ENCODE measurements around the gene CARMIL3.
"Not testable (repeated sequence)": the region's sequence is repeated elsewhere in the genome, so short reads cannot be mapped to it uniquely, and the experiment has no call there.

CARMIL3 gene

GRCh38 chr14:24051789-24052655, at the start of gene CARMIL3:
Gene CARMIL3 (plus strand): TSS chr14:24052009. CDS start chr14:24052154, 145 bp downstream.
- peak; percentile 39 for DNase-seq (ENCODE audit: low read depth)

DNA sequence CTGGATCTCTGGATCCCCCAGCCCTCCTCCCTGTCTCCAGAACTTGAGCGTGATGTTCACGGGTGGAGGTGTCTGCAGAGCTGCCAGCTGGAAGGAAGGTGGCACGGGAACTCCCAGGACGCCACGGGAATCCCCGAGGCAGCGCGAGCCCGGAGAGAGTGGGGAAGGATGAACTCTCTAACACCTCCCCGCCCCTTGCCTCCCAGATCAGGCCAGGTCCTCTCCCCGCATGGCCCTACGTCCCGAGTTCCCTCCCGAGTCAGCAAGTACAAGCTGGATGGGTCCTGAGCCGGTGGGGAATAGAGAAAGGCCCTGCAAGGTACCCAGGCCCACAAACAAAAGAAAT, 45.4 kb upstream of the CARMIL3 start:
- DNase-seq (ENCODE audit: low read depth), result not testable (repeated sequence)

GRCh38 chr14:24006817-24007652, 44.8 kb upstream of the CARMIL3 start:
- peak; percentile 46 for DNase-seq (ENCODE audit: low read depth)

GRCh38 chr14:24011051-24011450, 40.8 kb upstream of the CARMIL3 start:
- DNase-seq (ENCODE audit: low read depth), result no peak

- DNase-seq (ENCODE audit: low read depth), result not testable (repeated sequence)
These were observed 39.0 kb upstream of the CARMIL3 start for GRCh38 chr14:24012726-24013273.

- peak; percentile 33 for DNase-seq (ENCODE audit: low read depth)
These were observed 37.9 kb upstream of the CARMIL3 start for GRCh38 chr14:24013654-24014514.

DNA sequence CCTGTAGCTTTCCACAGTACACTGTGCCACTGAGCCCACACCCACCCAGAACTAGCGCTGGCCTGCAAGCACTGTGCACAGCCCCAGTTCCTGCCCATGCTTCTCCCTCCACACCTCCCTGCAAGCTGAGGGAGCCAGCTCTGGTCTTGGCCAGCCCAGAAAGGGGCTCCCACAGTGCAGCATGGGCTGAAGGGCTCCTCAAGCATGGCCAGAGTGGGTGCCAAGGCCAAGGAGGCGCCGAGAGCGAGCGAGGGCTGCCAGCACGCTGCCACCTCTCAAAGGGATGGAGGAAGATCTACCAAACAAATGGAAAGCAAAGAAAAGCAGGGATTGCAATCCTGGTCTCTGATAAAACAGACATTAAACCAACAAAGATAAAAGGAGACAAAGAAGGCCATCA, 36.1 kb upstream of the CARMIL3 start:
- not testable (repeated sequence) for DNase-seq (ENCODE audit: low read depth)

GRCh38 chr14:24018978-24019377, 32.8 kb upstream of the CARMIL3 start:
- DNase-seq (ENCODE audit: low read depth), result not testable (repeated sequence)

- not testable (repeated sequence) for DNase-seq (ENCODE audit: low read depth)
These were observed 31.9 kb upstream of the CARMIL3 start for GRCh38 chr14:24019944-24020343.

GRCh38 chr14:24020520-24020919, 31.3 kb upstream of the CARMIL3 start:
- not testable (repeated sequence) for DNase-seq (ENCODE audit: low read depth)

GRCh38 chr14:24024939-24025418, 26.8 kb upstream of the CARMIL3 start:
- DNase-seq (ENCODE audit: low read depth), result not testable (repeated sequence)

DNA sequence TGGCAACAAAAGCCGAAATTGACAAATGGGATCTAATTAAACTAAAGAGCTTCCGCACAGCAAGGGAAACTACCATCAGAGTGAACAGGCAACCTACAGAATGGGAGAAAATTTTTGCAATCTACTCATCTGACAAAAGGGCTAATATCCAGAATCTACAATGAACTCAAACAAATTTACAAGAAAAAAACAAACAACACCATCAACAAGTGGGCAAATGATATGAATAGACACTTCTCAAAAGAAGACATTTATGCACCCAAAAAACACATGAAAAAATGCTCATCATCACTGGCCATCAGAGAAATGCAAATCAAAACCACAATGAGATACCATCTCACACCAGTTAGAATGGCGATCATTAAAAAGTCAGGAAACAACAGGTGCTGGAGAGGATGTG, 22.1 kb upstream of the CARMIL3 start:
- DNase-seq (ENCODE audit: low read depth), result not testable (repeated sequence)

DNA sequence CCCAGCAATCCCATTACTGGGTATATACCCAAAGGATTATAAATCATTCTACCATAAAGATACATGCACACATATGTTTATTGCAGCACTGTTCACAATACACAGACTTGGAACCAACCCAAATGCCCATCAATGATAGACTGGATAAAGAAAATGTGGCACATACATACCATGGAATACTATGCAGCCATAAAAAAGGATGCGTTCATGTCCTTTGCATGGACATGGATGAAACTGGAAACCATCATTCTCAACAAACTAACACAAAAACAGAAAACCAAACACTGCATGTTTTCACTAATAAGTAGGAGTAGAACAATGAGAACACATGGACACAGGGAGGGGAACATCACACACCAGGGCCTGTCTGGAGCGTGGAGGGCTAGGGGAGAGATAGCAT, 20.5 kb upstream of the CARMIL3 start:
- not testable (repeated sequence) for DNase-seq (ENCODE audit: low read depth)

GRCh38 chr14:24032727-24033418, 18.9 kb upstream of the CARMIL3 start:
- DNase-seq (ENCODE audit: low read depth), result no peak

DNA sequence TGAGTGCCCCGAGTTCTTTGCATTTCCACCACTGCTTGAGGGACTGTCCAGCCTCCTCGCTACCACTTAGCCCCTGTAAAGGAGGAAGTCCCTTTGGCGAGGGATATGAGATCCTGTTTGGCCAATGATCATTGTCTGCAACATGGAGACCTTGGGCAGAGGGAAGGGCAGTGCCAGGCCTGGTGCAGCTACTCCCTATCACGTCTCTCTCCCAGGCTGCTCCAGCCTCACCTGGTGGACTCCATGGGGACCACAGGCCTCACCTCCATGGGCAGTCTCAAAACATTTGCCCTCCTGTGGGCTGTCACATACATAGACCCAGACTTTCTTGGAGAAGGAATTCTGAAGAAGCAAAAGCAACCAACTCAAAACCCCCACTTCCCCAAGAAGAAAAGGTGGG, 16.0 kb upstream of the CARMIL3 start:
- not testable (repeated sequence) for DNase-seq (ENCODE audit: low read depth)

- DNase-seq (ENCODE audit: low read depth), result peak; percentile 36
These were observed 15.4 kb upstream of the CARMIL3 start for GRCh38 chr14:24036169-24036962.

GRCh38 chr14:24036963-24037657, 14.7 kb upstream of the CARMIL3 start:
- not testable (repeated sequence) for DNase-seq (ENCODE audit: low read depth)

GRCh38 chr14:24037658-24038037, 14.2 kb upstream of the CARMIL3 start:
- DNase-seq (ENCODE audit: low read depth), result no peak

- no peak for DNase-seq (ENCODE audit: low read depth)
These were observed 13.1 kb upstream of the CARMIL3 start for GRCh38 chr14:24038686-24039085.

Measured in stimulated activated CD4-positive, alpha-beta T cell treated with anti-CD3 and anti-CD28 coated beads, Interleukin-2, amount 100 ng/mL, for 4 hours (primary cell).